ENCODE data around the gene OPCML.

DNA sequence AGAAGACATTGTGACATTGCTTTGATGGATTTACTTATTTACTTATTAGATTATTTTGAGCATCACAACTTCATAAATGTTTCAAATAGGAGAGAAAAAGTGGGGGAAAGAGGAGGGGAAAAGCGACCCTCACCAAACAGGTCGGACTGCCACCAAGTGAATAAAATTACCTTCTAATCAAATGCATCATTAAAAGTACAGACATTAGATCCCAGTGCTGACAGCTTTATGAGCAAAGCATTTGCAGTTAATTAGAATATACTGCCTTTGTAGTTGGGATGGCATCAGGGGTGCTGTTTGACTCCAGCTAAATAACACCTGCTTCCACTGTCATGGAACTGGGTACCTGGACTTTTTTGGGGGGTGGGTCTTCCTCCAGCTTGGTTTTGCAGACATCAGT, 299.6 kb downstream of the OPCML start:
- TF ChIP-seq, protein P1, sequence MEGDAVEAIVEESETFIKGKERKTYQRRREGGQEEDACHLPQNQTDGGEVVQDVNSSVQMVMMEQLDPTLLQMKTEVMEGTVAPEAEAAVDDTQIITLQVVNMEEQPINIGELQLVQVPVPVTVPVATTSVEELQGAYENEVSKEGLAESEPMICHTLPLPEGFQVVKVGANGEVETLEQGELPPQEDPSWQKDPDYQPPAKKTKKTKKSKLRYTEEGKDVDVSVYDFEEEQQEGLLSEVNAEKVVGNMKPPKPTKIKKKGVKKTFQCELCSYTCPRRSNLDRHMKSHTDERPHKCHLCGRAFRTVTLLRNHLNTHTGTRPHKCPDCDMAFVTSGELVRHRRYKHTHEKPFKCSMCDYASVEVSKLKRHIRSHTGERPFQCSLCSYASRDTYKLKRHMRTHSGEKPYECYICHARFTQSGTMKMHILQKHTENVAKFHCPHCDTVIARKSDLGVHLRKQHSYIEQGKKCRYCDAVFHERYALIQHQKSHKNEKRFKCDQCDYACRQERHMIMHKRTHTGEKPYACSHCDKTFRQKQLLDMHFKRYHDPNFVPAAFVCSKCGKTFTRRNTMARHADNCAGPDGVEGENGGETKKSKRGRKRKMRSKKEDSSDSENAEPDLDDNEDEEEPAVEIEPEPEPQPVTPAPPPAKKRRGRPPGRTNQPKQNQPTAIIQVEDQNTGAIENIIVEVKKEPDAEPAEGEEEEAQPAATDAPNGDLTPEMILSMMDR (IDR thresholded peaks at IDR 0.05), result no peak
- no peak for TF ChIP-seq POLR2A (IDR thresholded peaks at IDR 0.05)

All from lower leg skin (tissue), 3 donors.